Testis (tissue), 3 donors: Measurements from ENCODE around the gene TCF7L1. TPM values are rescaled to one million over a fixed set of nuclear protein-coding genes. Genes with fewer than 3 reads are reported as not detected.

Experiments used
- DNase-seq: peaks from one replicate; pipeline ENCODE4 v3.0.0-alpha.2; 2019
- H3K27ac ChIP-seq, 2 donors: fragments of 200-600 bp; sonication (generic); one replicate each; pipeline ENCODE4 v1.5.1; 2019
- H3K27me3 ChIP-seq: fragments of 200-600 bp; sonication (generic); one replicate; pipeline ENCODE4 v1.5.1; 2019
- H3K36me3 ChIP-seq: fragments of 200-600 bp; sonication (generic); one replicate; pipeline ENCODE4 v1.5.1; 2017; ENCODE audit warnings: low read depth; ENCODE audit errors: missing control alignments
- H3K4me1 ChIP-seq: fragments of 200-600 bp; sonication (generic); one replicate; pipeline ENCODE4 v1.5.1; 2019
- H3K4me3 ChIP-seq, 2 donors: fragments of 200-600 bp; sonication (generic); one replicate each; pipeline ENCODE4 v1.5.1; 2017 to 2019
- H3K9me3 ChIP-seq: fragments of 200-600 bp; sonication (generic); one replicate; pipeline ENCODE4 v1.5.1; 2017
- CTCF ChIP-seq, 3 experiments: fragments of 450-650 bp in 2 of 3; fragments of 200-600 bp in 1 of 3; sonication (generic) in 1 of 3; IDR thresholded peaks; one replicate each; pipeline ENCODE4 v1.5.1; 2016 to 2019; ENCODE audit warnings: antibody characterized with exemption in 3 of 3, mild to moderate bottlenecking in 2 of 3, moderate library complexity in 1 of 3
- POLR2A ChIP-seq: fragments of 450-650 bp; IDR thresholded peaks from one replicate; pipeline ENCODE4 v1.6.1; 2017; ENCODE audit warnings: antibody characterized with exemption, mild to moderate bottlenecking, moderate library complexity
- WGBS, 2 donors: methylation state at CpG; one replicate each; pipeline ENCODE4 v1.1.5; 2018; 5-methylcytosine and 5-hydroxymethylcytosine counted together
- intact Hi-C: fragments of 100-400 bp; cut with DNase I; formaldehyde crosslinking; loops from one replicate; pipeline ENCODE4 v1.15.1; 2023; ENCODE audit warnings: low total_unique reads
- polyA plus RNA-seq: library from polyadenylated mRNA; stranded (reverse); fragments of 350-450 nt; fragmentation: Illumina TruSeq; extraction: RNeasy Lipid Tissue Mini Kit (QIAGEN cat#74804); gene quantifications from one replicate; pipeline ENCODE4 v1.2.3, GENCODE V29; 2014; ENCODE audit warnings: low read depth, low replicate concordance; ENCODE audit not compliant: insufficient read depth
- total RNA-seq, 2 donors: library from RNA; depleted of rRNA; stranded (reverse); fragments of >200 nt; gene quantifications; one replicate each; pipeline ENCODE4 v1.2.3, GENCODE V29; 2016

The TCF7L1 gene
- total and polyA plus RNA-seq, 3 donors from 2014 or later = 6.7 to 11.9 (median 6.7) TPM

GRCh38 chr2:85178154-85178553 is 45.0 kb downstream of the TCF7L1 start:
- 92 to 94% methylated on average over 1 of the region's 1 CpG for WGBS, 2 donors
- Histone ChIP-seq H3K4me1 (no peaks in the 10 kb centered on the region), H3K9me3 (no peaks in the 10 kb centered on the region), H3K36me3 (no peaks in the 10 kb centered on the region), H3K27me3 (no peaks in the 10 kb centered on the region), H3K4me3 (no peak overlapping the region), H3K27ac (no peak overlapping the region)
- intact Hi-C loops = no loop called here
- TF ChIP-seq POLR2A (no peak), CTCF (IDR thresholded peaks at IDR 0.05) (no peak)
- DNase-seq = no peak

GRCh38 chr2:85178980-85179411 is 45.8 kb downstream of the TCF7L1 start:
- no peak for TF ChIP-seq POLR2A
- TF ChIP-seq CTCF (IDR thresholded peaks at IDR 0.05) = no peak
- no peak overlapping the region for H3K4me3 ChIP-seq
- 70 to 76% methylated on average over 5 of the region's 5 CpGs for WGBS, 2 donors
- no peak for DNase-seq
- H3K9me3 ChIP-seq = no peaks in the 10 kb centered on the region
- H3K27ac ChIP-seq = no peak overlapping the region
- intact Hi-C loops = no loop called here
- no peaks in the 10 kb centered on the region for H3K4me1 ChIP-seq
- no peaks in the 10 kb centered on the region for H3K27me3 ChIP-seq
- H3K36me3 ChIP-seq = no peaks in the 10 kb centered on the region

GRCh38 chr2:85179541-85179940 is 46.3 kb downstream of the TCF7L1 start:
- WGBS, 2 donors = 48 to 54% methylated on average over 3 of the region's 3 CpGs
- Histone ChIP-seq H3K27ac (no peak overlapping the region), H3K9me3 (no peaks in the 10 kb centered on the region), H3K36me3 (no peaks in the 10 kb centered on the region), H3K4me3 (no peak overlapping the region), H3K27me3 (no peaks in the 10 kb centered on the region), H3K4me1 (no peaks in the 10 kb centered on the region)
- no peak for DNase-seq
- intact Hi-C loops = no loop called here
- TF ChIP-seq POLR2A (no peak), CTCF (IDR thresholded peaks at IDR 0.05) (no peak)

- no peaks in the 10 kb centered on the region for H3K4me1 ChIP-seq
- no peaks in the 10 kb centered on the region for H3K36me3 ChIP-seq
- no peak overlapping the region for H3K4me3 ChIP-seq
- no peaks in the 10 kb centered on the region for H3K9me3 ChIP-seq
- 74 to 85% methylated on average over 12 of the region's 12 CpGs for WGBS, 2 donors
- DNase-seq = no peak
- intact Hi-C loops = no loop called here
- H3K27ac ChIP-seq = no peak overlapping the region
- H3K27me3 ChIP-seq = no peaks in the 10 kb centered on the region
- TF ChIP-seq CTCF (IDR thresholded peaks at IDR 0.05) (no peak), POLR2A (no peak)
These were observed 47.3 kb downstream of the TCF7L1 start for GRCh38 chr2:85180322-85181133.

GRCh38 chr2:85181134-85181631 is 48.0 kb downstream of the TCF7L1 start:
- no peak overlapping the region for H3K4me3 ChIP-seq
- H3K4me1 ChIP-seq = no peaks in the 10 kb centered on the region
- no peaks in the 10 kb centered on the region for H3K36me3 ChIP-seq
- H3K9me3 ChIP-seq = no peaks in the 10 kb centered on the region
- intact Hi-C loops = no loop called here
- DNase-seq = no peak
- H3K27ac ChIP-seq = no peak overlapping the region
- 77 to 80% methylated on average over 5 of the region's 5 CpGs for WGBS, 2 donors
- TF ChIP-seq CTCF (IDR thresholded peaks at IDR 0.05) (no peak), POLR2A (no peak)
- no peaks in the 10 kb centered on the region for H3K27me3 ChIP-seq
